NCI-H2029 treated with DMSO at 0.1 percent for 48 hours (cell line): ENCODE results near the gene RXRA.

ENCODE experiments used
- DNase-seq: peaks from one replicate; lab custom pipeline; 2025; lab: John Stamatoyannopoulos, UW

The RXRA gene

DNA sequence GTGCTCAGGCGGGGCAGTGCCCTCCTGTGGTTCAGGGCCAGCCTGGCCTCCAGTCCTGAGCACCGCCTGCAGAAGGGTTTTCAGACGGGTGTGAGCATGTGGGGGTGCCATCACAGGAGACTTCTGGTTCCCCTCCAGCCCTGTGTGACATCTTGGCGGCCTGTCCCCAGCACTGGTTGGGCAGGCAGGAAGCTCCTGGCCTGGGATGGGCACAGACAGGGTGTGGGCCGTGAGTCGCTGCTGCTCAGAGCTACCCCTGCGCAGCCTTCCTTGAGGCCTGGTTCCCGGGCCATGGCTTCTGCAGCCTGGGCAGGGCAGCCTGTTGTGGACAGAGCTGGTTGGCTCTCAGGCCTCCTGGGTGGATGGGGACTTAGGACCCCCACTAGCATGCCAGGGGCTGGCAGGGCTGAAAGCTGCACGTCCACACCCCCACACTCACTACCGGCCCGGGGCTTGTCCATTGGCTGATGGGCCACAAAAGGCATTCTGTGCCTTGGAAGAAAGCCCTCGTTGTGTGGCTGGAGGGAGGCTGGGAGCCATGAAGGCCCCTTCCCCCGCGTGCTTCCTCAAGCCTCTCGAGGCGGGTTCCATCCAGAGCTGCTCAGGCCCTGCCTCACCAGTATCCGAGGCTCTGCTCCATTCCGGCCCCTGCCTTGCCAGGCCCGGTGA, 58.7 kb downstream of the RXRA start:
- no peak for DNase-seq

DNA sequence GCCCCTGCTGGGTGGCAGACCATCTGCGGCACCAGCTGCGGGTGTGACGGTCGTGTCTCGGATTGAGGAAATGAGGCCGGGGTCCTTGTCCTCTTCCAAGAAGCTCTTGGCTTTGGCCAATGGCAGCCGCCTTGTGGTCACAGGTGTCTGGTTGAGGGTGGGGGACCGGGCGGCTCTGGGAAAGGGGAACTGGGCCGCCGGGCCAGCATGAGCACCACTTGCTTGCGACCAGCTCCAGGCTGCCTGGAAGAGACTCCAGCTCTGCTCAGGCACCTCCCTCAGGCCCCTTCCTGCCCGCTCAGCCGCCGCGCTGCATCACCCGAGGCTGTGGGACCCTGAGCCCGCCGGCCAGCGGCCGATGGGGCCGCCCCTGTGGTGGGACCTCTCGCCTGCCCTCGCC, 59.7 kb downstream of the RXRA start:
- DNase-seq: no peak

DNA sequence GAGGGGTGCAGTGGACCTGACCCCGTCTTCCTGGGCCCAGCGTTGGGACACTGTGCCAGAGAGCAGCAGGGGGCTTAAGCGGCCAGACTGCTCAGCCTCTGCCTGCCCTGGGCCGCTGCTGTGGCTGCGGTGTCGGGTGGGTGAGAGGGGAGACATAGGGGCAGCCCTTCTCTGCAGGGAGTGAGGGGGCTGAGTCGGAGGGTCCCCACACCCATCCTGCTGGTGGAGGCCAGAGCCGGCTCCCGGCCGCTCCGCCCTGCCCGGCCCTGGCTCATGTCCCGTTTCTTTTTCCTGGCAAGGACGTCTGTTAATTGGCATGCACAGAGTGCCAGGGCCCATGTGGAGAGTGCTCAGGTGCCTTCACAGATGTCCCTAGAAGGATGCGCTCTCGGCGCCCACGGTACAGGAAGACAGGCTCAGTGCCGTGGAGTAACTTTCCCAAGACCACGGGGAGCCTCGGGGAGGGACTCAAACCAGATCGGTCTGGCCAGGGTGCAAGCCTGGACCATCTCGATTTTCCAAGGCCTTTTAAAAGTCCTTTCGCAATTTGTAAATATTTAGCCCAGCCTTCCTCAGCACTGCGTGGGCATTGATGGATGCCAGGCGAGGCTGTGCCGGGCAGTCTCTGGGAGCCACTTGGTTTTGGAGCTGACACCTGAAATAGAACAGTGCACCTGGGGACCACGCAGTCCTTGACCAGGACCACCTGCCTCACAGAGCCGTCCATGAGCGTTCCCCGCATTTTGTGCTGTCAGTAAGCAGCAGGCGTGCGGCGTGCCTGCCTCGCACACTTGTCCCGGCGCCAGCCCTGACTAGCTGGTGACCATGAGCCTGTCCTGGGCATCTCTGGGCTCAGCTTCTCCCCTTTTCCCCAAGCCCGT, 60.9 kb downstream of the RXRA start:
- no peak for DNase-seq

DNA sequence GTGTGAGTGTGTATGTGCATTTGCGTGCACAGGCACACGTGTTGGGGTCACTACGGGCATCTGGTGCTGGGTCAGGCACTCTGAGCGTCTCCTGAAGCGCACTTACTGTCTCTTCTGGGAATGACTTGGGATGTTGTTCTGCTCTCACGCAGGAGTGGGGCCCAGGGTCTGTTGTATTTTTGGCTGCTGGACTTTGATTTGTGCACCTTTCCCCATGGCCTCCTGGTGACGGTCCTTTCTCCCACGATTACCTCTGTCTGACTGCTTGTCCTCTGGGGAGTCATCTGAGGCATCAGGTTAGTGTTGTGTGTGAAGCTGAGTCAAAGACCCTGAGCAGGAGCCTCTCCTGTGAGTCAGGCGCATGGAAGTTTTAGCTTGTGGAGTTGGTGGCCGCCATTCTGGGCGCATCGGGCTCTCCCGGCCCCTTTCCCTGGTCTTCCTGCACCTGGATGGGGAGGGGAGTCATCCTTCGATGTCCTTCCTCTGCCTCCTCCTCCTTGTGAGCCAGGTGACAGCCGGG, 62.1 kb downstream of the RXRA start:
- DNase-seq: no peak

DNA sequence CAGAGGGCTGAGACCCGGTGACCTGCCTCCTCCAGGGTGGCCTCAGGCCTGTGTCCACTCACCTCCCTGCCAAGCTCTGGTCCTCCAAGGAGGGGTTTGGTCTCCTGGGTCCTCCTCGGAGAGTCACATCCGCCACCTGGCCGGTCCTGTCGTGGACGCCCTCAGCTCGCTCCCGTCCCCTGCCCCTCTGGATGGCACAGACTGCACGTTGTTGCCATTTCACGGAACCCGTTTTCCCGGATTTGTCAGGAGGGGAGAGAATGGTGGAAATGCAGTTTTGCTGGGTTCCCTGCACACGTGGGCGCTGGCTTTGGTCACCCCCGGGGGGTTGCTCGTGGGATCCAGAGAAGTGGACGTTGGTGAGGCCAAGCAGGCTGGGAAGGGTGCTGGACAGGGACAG, 62.7 kb downstream of the RXRA start:
- DNase-seq: no peak

DNA sequence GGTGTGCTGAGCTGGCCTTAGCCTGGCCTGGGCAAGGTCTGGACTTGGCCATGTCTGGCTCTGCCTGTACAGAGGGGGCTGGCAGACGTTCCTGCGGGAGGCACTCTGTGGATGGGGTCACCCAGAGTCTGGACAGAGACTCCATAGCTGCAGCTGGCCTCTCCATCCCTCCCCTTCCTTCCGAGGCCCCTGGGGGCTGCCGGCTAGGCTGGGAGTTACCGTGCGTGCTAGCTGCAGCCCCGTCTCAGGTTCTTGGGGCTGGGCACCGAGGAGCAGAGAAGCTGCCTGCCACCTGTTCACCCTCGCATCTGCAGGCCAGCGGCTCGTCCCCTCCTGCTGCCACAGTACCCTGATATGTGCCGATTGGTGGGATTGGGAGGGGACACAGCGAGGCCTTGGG, 63.4 kb downstream of the RXRA start:
- no peak for DNase-seq

DNA sequence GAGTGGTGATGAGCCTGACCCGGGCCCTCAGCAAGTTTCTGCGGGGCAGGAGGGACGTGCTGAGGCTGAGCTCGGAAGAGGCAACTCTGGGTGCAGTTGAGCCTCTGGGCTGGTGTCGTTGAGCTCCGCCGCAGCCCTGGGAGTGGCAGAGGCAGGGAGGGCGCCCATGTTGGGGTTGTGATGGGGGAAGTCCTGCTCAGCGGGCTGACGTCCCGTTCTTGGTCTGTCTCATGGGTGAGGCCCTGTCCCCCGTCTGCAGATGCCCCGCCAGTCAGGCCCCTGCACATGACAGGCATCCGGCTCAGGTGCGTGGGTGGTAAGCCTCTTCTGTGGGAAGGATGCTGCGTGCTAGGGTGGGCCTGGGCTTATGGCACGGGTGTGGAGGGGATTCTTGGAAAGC, 64.3 kb downstream of the RXRA start:
- no peak for DNase-seq

DNA sequence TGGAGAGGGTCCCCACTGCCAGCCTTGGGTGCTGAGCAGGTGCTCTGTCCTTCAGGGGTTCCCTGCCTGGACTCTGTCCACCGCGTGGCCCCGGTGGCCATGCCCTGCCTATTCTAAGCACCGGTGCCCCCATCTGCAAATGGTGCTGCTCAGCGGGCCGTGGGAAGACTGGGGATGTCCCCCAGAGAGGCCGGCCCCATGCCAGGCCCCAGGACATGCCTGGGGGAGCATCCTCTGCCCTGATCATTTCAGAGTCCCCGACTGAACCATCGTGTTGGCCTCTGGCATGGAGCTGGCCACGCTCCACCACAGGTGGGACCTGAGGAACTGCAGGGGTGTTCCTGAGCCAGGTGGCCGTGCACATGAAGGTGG, 64.7 kb downstream of the RXRA start:
- no peak for DNase-seq

DNA sequence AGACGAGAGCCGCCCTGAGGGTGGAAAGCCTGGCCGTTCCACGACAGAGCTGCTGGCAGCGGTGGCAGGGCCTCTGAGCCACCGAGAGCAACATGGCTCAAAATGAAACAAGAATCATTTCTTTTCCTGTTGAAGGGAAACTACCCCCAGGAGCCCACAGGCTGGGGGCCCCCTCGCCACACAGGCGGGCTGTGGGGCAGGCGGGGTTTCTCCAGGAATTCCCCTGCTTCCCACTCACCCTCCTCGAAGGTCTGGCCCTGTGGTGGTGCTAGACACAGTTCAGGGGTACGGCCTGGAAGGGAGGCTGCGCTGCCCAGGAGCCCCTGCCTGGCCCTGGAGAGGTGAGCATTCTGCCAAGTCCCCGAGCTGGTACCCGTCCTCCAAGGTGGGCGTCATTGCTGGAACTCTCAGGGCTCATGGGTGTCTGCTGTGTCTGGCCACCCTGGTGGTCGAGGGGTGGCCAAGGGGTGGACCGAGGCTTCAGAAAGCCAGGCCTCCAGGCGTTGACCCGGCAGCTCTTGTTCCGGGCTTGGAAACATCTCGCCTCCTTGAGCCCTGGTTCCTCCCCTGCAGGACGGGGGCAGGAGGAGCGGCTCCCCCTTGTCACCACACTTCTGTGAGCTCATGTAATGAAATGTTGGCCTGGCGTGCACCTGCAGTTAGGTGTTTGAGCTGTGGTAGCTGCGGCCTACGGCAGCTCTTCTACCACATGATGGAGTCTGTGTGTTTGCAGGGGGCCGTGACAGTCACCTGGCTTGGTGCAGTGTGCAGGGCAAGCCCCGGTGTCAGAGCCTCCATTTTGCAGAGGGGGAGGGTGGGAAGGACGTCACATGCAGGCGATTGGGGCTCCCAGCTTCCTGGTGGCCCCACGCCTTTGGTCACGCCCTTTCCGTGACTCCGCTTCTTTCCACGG, 65.3 kb downstream of the RXRA start:
- DNase-seq: no peak

DNA sequence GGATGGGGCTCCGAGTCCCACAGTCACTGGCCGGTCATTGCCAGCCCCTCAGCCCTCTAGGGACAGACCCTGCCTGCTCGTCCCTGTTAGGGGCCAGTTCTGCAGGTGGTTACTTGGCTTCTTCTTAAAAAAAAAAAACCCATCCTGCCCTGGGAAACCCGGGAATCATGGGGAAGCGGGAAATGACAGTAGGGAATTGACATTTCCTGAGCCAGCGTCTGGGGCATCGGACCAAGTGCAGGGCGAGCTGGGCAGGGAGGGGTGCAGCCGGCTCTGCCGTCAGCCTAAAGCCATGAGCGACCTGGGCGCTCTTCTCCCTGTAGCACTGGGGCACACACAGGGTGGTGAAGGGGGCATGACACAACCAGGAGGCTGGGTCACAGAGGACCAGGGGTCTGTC, 66.6 kb downstream of the RXRA start:
- no peak for DNase-seq

DNA sequence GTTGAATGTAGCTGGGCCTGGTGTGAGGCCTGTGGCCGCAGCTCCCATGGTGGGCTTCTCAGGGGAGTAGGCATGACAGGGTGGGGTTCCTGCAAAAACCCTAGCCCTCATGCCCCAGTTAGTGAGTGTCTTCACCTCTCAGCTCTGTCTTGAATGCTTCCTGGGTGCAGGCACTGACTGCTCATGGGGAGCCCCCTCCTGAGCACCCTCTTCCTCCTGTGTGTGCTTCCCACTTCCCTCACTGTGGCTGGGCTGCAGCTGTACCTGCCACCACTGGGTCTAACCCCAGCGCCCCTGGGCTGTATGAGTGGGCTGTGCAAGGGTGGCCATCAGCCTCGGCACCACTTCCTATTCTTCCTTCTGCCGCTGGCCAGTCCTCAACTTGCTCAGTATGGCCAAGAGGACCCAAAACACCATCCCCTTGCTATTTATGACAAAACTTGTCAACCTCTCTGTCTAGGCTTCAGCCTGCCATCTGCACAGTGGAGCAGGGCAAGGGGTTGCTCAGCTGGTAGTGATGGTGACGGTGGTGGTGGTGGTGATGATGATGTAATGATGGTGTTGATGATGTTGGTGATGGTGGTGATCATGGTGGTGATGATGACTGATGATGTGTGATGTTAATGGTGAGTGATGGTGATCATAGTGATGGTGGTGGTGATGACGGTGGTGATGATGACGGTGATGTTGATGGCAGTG, 67.5 kb downstream of the RXRA start:
- no peak for DNase-seq

DNA sequence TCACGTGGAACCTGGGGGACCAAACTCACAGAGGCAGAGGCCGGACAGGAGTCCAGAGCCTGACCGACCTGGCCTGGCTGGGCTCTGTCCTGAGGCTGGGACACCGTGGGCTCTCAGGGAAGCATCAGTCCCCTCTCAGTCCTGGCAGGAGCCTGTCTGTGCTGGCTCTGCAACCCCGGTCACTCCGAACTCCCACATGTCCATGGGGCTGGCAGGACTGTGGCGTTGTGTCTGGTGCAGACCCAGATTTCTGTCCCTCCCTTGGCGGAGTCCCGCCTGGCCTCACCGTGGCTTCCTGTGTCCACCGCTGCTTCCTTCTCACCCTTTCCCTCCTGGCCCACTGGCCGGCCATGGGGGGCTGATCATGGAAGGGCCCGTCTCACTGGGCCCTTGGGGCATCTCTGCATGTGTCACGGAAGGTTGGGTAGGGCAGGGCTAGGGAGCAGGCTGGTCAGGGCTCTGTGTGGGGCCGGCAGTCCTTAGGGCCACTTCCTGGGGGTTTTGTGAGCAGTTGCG, 68.8 kb downstream of the RXRA start:
- DNase-seq: no peak

DNA sequence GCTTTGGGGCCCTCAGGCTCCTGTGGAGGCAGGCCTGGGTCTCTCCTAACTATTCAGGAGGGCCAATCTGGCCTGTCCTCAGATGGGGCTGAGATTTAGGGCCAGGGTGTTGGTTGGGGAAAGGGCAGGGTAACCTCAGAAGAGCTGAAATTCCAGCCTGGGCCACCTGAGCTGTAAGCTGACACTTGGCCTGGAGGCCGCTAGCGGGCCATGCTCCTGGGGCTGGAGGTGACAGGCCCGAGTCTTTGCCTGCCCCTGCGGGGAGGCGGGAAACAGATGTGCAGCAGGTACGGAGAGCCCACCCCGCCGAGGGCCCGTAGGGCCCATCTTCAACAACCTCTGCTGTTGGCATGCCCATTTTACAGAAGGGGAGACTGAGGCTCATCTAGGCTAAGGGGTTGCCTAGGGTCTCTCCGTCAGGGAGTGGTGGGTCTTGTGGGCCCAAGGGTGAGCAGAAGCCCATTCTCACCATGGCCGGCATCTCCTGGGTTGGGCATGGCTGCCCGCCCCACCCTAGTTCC, 69.5 kb downstream of the RXRA start:
- no peak for DNase-seq

DNA sequence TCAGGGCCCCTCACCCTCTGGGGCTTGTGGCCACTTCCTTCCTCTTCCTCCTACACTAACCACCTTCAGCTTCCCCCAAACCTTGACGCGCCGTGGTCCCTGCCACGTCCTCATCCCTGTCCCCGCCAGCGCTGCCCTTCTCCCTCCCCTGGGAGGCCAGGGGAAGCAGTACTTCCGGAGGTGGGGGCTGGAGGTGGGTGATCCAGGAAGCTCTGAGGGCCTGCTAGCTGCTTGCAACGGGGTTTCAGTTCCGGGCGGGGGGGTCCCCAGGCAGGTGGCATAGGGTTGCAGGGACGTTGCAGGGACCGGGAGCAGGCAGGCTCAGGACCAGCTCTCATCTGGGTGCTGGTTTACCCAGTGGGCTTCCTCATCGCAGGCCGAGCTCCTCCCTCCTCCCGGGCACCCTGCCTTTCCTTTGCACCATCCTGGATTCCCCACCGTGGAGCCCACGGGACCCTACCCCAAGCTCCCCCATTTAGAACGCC, 70.0 kb downstream of the RXRA start:
- no peak for DNase-seq

DNA sequence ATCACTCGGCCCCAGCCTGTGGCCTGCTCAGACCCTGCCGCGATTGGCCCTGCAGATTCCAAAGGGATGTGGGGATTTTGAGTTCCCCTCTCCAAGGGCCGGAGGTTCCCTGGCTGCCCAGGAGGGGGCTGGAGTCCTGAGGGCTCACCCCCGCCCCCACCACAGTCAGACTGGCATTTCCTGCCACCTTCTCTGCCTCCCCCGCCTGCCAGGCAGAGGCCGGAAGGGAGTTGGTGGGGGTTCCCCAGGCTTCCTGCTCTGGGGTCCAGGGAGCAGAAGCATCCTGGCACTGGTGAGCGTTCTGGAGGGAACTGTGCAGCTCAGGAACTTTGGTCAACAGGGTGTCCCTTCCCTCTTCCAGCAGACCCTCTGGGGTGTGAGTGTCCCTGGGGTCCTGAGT, 70.6 kb downstream of the RXRA start:
- no peak for DNase-seq

DNA sequence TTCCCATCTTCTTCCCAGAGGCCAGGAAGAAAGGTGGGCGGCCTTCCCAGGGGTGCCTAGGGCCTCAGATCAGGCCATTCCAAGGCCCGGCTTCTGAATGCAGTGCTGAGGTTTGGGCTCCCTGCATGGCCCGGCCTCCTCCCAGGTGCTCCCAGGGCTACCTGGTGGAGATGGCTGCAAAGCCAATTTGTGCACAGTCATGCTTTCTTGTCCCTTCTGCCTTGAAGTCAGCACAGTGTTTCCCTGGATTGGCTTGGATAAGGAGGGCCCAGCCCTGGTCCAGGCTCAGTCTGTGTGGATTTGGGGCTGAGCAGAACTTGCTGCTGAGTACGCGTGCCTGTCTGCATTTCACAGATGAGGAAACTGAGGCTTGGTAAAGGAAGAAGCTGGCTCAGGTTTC, 72.5 kb downstream of the RXRA start:
- no peak for DNase-seq

DNA sequence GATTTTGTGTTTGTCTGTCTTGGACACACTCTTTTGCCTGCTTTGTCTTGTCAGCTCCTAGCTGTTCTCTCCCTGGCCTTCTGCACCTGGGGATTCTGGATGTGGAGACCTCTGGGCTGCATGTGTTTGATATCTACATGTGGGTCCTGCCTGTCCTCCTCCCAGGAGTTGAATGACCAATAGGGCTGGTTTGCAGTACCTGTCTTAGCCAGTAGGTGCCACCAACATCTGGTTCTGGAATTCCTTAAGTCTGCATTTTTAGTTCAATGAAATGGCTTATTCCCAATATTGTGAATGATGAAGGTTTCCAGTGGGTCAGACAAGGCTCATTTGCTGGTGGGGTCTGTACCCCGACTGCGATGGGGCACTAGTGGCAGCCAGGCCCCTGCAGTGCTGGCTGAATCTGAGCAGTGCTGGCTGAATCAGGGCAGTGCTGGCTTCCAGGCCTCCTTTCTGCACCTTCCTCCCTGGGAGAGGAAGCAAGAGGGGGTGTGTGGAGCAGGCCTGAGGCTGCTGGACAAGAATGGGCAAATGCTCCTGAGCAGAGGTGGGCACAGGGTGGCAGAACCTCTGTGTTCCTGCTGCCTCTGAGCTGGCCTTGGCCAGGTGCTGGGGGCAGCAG, 73.3 kb downstream of the RXRA start:
- DNase-seq: no peak

DNA sequence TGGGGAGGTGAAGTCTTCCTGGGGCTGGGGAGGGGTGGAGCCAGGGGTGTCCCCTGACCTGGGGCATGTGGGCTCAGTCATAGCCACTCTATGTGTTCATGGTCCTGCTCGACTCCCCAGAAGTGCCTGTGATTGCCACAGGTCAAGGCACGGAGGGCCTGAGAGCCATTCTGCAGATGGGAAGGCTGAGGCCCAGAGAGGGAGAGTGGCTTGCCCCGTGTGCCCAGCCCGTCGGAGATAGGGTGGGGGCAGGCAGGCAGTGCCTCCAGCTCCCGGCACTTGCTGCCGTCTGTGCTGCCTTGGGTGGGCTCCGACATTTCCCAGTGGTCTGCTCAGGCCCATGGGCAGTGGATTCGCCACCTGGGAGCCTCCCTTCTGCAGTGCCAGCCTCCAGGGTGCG, 74.0 kb downstream of the RXRA start:
- DNase-seq: no peak

DNA sequence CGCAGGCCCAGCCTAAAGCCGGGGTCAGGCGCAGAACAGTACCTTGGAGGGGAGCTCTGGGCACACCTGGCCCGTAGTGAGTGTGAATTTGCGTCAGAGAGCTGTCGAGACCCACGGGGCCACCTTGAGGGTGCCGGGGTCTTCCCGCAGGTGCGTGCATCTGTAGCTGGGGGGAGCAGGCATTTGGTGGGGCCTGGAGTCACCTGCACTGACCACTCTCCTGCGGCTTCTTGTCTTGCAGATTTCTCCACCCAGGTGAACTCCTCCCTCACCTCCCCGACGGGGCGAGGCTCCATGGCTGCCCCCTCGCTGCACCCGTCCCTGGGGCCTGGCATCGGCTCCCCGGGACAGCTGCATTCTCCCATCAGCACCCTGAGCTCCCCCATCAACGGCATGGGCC, 75.1 kb downstream of the RXRA start:
- DNase-seq: no peak

DNA sequence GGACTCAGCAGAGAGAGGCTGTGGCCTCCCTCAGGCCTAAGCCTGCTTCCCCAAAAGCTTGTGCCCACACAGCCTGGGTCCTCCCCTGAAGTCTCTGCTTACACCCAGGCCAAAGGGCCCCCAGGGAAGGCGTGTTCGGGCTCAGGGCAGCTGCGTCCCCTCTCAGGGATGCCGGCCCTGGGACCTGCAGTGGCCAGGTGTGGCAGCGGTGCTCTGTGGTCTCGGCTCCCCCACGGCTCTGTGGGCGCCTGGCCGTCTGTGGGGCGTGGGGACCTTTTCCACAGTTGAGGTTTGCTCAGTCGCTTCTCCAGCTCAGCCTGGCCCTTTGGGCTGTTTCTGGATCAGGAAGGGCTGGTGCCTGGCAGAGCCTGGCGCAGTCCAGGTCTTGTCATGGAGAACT, 75.9 kb downstream of the RXRA start:
- DNase-seq: no peak

DNA sequence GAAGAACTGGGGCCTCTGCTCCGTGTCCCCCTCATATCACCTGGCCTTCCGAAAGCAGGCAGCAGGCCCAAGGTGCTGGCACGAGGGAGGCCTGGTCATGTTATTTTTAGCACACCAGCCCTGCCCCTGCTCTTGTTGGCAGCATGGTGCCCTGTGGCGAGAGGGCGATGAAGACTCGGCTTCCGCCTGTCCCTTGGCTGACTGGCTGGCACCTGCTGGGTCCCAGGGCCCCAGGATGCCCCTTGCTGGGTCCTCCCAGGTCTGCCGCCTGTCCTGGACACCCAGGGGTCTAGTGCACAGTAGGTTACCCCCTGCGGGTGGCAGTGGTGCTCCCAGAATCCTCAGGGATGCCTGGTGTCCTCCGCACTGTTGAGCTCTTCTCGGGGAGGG, 77.0 kb downstream of the RXRA start:
- DNase-seq: no peak
